GM12891 (cell line): ENCODE data around the gene ADGRV1.

Experiments
- DNase-seq: peaks from one replicate; pipeline ENCODE4 v3.0.0; 2011; ENCODE audit warnings: low spot score; ENCODE audit not compliant: insufficient read length
- FAIRE-seq: peaks from 2 replicates; lab custom pipeline; 2011; peaks lifted over from hg19 to GRCh38; lab: Jason Lieb, UNC
- PAX5 ChIP-seq: IDR thresholded peaks from 2 replicates; pipeline ENCODE4 v1.6.1; 2011; ENCODE audit warnings: low read length, moderate library complexity, mild to moderate bottlenecking; ENCODE audit not compliant: insufficient read depth, severe bottlenecking
- POLR2A ChIP-seq: IDR thresholded peaks from 2 replicates; pipeline ENCODE4 v1.6.1; 2011; ENCODE audit warnings: low read depth, low read length, control low read depth
- POLR2AphosphoS5 ChIP-seq: IDR thresholded peaks from 2 replicates; pipeline ENCODE4 v1.6.1; 2011; ENCODE audit warnings: low read depth, low read length, control low read depth
- POU2F2 ChIP-seq: IDR thresholded peaks from 2 replicates; pipeline ENCODE4 v1.6.1; 2011; ENCODE audit warnings: low read depth, mild to moderate bottlenecking, control low read depth, low read length, moderate library complexity
- SPI1 ChIP-seq: IDR thresholded peaks from 2 replicates; pipeline ENCODE4 v1.6.1; 2011; ENCODE audit warnings: low read depth, low read length, control low read depth
- TAF1 ChIP-seq: IDR thresholded peaks from 2 replicates; pipeline ENCODE4 v1.6.1; 2011; ENCODE audit warnings: low read depth, low read length, control low read depth

The ADGRV1 gene

DNA sequence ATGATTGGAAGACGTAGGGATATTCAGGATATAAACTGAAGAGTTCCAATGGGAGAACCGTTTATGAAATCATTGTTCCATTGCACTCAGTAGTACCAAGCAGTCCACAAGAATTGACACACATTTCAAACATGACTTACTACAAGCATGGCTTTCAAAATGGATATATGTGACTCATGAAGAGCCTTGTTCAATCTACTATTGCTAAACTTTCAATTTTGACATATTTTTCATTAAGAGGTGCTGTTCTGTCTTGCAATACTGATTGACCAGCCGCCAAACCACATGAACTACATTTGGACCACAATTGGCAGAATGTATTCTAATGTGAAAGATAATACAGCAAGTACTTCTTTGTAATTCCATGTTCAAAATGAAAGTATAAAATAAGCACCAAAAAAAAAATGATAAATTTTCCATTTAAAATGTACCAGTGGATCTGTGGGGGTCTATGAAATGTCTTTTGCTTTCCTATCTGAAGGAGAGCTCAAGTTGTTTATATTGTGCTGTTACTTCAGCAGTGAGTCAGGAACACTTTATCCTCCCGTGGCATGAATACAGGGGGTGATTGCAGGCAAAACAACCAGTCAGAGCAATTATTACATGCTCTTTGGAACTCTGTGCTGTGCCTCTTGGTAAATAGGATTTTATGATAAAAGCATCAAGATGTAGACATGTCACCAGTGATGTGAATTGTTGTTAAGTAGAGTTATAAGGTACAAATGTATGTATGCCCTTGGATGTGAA is 458.5 kb downstream of the ADGRV1 start:
- no peak for FAIRE-seq
- no peak for TF ChIP-seq POU2F2
- no peak for TF ChIP-seq PAX5
- TF ChIP-seq POLR2A, result no peak
- no peak for TF ChIP-seq POLR2AphosphoS5
- no peak for TF ChIP-seq SPI1
- no peak for TF ChIP-seq TAF1
- no peak for DNase-seq

GRCh38 chr5:91018200-91018599 is 459.6 kb downstream of the ADGRV1 start:
- no peak for TF ChIP-seq POLR2AphosphoS5
- no peak for TF ChIP-seq POLR2A
- TF ChIP-seq POU2F2, result no peak
- no peak for TF ChIP-seq SPI1
- TF ChIP-seq PAX5, result no peak
- no peak for TF ChIP-seq TAF1
- no peak for DNase-seq
- FAIRE-seq, result no peak

- DNase-seq, result no peak
- FAIRE-seq, result no peak
- TF ChIP-seq POU2F2 (no peak), POLR2A (no peak), POLR2AphosphoS5 (no peak), PAX5 (no peak), TAF1 (no peak), SPI1 (no peak)
Observed at GRCh38 chr5:91018712-91019371, 460.2 kb downstream of the ADGRV1 start.

DNA sequence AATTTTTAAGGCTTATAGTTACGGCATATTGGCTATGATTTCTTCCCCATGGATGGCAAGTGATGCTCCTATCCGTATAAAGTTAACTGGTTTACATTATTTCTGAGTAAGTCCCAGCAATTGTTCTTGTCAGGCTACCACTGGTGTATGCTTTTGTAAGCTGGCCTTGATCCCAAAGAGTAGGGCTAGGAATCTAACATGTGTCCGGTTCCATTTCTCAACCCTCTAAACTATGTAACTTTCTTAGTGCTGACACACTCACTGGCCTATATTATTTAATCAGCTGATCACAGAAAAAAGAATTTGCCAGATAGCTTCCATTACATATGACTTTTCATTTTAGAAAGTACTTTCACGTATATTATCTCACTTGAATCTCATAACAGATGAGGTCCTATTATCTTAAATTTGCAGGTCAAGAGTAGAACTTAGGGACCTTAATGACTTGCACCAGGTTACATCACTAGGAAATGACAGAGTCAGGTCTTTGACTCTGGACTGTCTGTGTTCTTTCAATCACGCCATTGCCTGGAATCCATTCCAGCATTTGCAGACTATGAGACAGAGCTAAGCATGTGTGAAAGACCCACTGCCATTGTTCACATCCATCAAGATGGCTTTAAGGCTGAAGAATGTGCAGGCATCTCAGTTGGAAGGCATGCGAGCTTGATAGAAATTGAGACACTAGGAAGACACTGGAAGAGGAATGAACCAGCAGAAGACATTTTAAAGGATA is 461.6 kb downstream of the ADGRV1 start:
- FAIRE-seq (no peak), DNase-seq (no peak)
- TF ChIP-seq SPI1 (no peak), POLR2A (no peak), PAX5 (no peak), TAF1 (no peak), POLR2AphosphoS5 (no peak), POU2F2 (no peak)

GRCh38 chr5:91022518-91022917 is 463.9 kb downstream of the ADGRV1 start:
- DNase-seq, result no peak
- no peak for TF ChIP-seq POU2F2
- no peak for TF ChIP-seq TAF1
- TF ChIP-seq SPI1, result no peak
- no peak for TF ChIP-seq POLR2A
- TF ChIP-seq PAX5, result no peak
- no peak for TF ChIP-seq POLR2AphosphoS5
- no peak for FAIRE-seq

- FAIRE-seq (no peak), DNase-seq (no peak)
- no peak for TF ChIP-seq SPI1
- no peak for TF ChIP-seq PAX5
- no peak for TF ChIP-seq TAF1
- TF ChIP-seq POU2F2, result no peak
- no peak for TF ChIP-seq POLR2AphosphoS5
- TF ChIP-seq POLR2A, result no peak
Observed at GRCh38 chr5:91024206-91024605, 465.6 kb downstream of the ADGRV1 start.

DNA sequence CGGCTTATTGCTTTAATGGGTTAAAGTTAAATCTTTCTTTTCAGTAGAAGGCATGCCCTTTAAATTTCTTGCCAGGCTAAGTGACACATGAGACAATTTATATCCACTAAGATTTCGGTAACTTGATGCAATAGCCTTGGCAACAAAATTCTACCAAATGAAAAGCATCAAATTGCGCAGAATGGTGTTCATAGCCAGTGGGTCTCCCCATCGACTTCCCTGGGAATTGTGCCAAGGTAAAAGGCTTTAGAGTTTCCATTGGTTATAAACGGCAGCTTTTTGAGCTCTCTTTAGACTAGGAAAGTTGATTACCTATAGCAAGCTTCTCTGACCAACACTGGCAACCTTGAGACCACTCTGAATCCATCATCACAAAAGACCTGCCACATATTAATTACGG is 466.1 kb downstream of the ADGRV1 start:
- no peak for TF ChIP-seq PAX5
- TF ChIP-seq SPI1, result no peak
- TF ChIP-seq POLR2AphosphoS5, result no peak
- FAIRE-seq (no peak), DNase-seq (no peak)

GRCh38 chr5:91025449-91025848 is 466.9 kb downstream of the ADGRV1 start:
- DNase-seq, result no peak
- FAIRE-seq, result no peak
- TF ChIP-seq PAX5 (no peak), SPI1 (no peak)

- TF ChIP-seq SPI1, result no peak
- TF ChIP-seq TAF1, result no peak
- no peak for TF ChIP-seq POLR2AphosphoS5
- no peak for TF ChIP-seq POLR2A
- no peak for TF ChIP-seq PAX5
- no peak for FAIRE-seq
Observed at GRCh38 chr5:91025956-91026355, 467.4 kb downstream of the ADGRV1 start.

DNA sequence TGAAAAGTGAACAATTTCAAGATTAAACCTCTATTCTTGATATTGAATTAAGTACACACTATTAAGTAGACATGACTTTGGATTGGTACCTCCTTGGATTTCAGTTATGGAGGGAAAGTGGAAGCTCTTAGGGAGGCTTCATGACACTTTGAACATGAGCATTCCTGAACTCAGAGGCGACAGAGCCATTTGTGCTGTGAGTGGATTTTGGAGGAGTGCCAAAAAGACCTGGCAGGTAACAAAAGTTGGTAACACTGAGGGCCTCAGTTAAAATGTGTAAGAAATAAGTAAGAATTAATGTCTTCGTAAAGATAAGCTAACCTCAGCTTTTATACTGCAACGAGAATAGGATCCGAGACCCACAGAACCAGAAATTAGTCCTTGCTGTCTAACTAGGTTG is 467.9 kb downstream of the ADGRV1 start:
- no peak for DNase-seq
- FAIRE-seq, result no peak
- TF ChIP-seq TAF1, result no peak
- TF ChIP-seq POLR2AphosphoS5, result no peak
- no peak for TF ChIP-seq POU2F2
- TF ChIP-seq PAX5, result no peak
- TF ChIP-seq SPI1, result no peak
- no peak for TF ChIP-seq POLR2A

More at GRCh38 chr5:91025956-91026355, 467.4 kb downstream of the ADGRV1 start:
- no peak for DNase-seq
